ENCODE results near the gene CCDC88C.

The CCDC88C gene

GRCh38 chr14:91302391-91302790 is 115.2 kb downstream of the CCDC88C start:
- Histone ChIP-seq H3K4me1 (peaks cover 0 to 5% (median 0%) of the 10 kb centered on the region in 10 experiments; a peak in 3 of 20 replicates), H4K20me1 (peaks cover 0 to 43% (median 0%) of the 10 kb centered on the region in 11 experiments; a peak in 7 of 22 replicates), H3K4me3 (no peak overlapping the region), H3K27me3 (no peaks in the 10 kb centered on the region), H3K4me2 (no peak overlapping the region), H3K9me3 (replicated peaks in 1 of 11) (no peaks in the 10 kb centered on the region), H3K36me3 (peaks cover 84 to 98% (median 96%) of the 10 kb centered on the region in 11 experiments), H3K27ac (no peak overlapping the region), H3K9ac (no peak overlapping the region)
- no peak for TF ChIP-seq Cebpa-rat (IDR thresholded peaks at IDR 0.05)

DNA sequence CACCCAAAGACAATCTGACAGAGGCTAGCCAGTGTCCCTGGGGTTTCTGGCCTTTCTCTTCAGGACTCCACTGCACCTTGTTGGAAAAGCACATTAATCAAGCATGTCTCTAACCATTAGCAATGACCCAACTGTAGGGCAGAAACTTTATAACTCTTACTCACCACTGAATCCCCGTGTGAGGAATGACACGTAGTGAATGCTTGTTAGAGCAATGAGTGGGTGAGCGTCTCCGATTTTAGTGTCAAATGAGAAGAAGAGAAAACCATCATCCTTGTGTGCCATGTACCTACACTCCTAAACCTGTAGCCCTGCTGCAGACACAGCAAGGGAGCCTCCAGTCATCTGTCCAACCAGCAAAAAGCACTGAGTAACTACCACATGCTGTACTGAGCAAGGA is 116.7 kb downstream of the CCDC88C start:
- Histone ChIP-seq H3K36me3 (peaks cover 84 to 98% (median 96%) of the 10 kb centered on the region in 11 experiments), H3K27me3 (no peaks in the 10 kb centered on the region), H3K9ac (no peak overlapping the region), H3K9me3 (replicated peaks in 1 of 11) (no peaks in the 10 kb centered on the region), H3K27ac (no peak overlapping the region), H3K4me3 (no peak overlapping the region), H3K4me2 (no peak overlapping the region), H4K20me1 (peaks cover 0 to 33% (median 0%) of the 10 kb centered on the region in 11 experiments; a peak in 7 of 22 replicates), H3K4me1 (peaks cover 0 to 5% (median 0%) of the 10 kb centered on the region in 10 experiments; a peak in 3 of 20 replicates)
- TF ChIP-seq Cebpa-rat (IDR thresholded peaks at IDR 0.05) = no peak

GRCh38 chr14:91300283-91300895 is 117.2 kb downstream of the CCDC88C start:
- H3K9ac ChIP-seq = no peak overlapping the region
- H4K20me1 ChIP-seq = peaks cover 0 to 37% (median 0%) of the 10 kb centered on the region in 11 experiments; a peak in 7 of 22 replicates
- no peak for TF ChIP-seq Cebpa-rat (IDR thresholded peaks at IDR 0.05)
- H3K4me1 ChIP-seq = peaks cover 0 to 5% (median 0%) of the 10 kb centered on the region in 10 experiments; a peak in 3 of 20 replicates
- no peak overlapping the region for H3K4me2 ChIP-seq
- no peaks in the 10 kb centered on the region for H3K27me3 ChIP-seq
- no peaks in the 10 kb centered on the region for H3K9me3 ChIP-seq (replicated peaks in 1 of 11)
- H3K36me3 ChIP-seq = peaks cover 84 to 98% (median 96%) of the 10 kb centered on the region in 11 experiments
- H3K4me3 ChIP-seq = no peak overlapping the region
- no peak overlapping the region for H3K27ac ChIP-seq

- Histone ChIP-seq H3K27ac (no peak overlapping the region), H3K36me3 (peaks cover 88 to 98% (median 97%) of the 10 kb centered on the region in 11 experiments)
These were observed 118.2 kb downstream of the CCDC88C start for GRCh38 chr14:91299121-91300115.

GRCh38 chr14:91298576-91298975 is 119.0 kb downstream of the CCDC88C start:
- TF ChIP-seq Cebpa-rat (IDR thresholded peaks at IDR 0.05) = no peak
- Histone ChIP-seq H3K27me3 (no peaks in the 10 kb centered on the region), H3K9me3 (replicated peaks in 1 of 11) (no peaks in the 10 kb centered on the region), H3K4me3 (no peak overlapping the region), H4K20me1 (peaks cover 0 to 39% (median 2%) of the 10 kb centered on the region in 11 experiments; a peak in 7 of 22 replicates), H3K4me2 (no peak overlapping the region), H3K36me3 (peaks cover 88 to 98% (median 97%) of the 10 kb centered on the region in 11 experiments), H3K4me1 (peaks cover 0 to 5% (median 0%) of the 10 kb centered on the region in 10 experiments; a peak in 3 of 20 replicates), H3K27ac (no peak overlapping the region), H3K9ac (no peak overlapping the region)

More at GRCh38 chr14:91299121-91300115, 118.2 kb downstream of the CCDC88C start:
- Histone ChIP-seq H3K4me3 (no peak overlapping the region), H3K9ac (no peak overlapping the region), H4K20me1 (peaks cover 0 to 39% (median 0%) of the 10 kb centered on the region in 11 experiments; a peak in 7 of 22 replicates), H3K4me1 (peaks cover 0 to 5% (median 0%) of the 10 kb centered on the region in 10 experiments; a peak in 3 of 20 replicates), H3K4me2 (no peak overlapping the region), H3K27me3 (no peaks in the 10 kb centered on the region), H3K9me3 (replicated peaks in 1 of 11) (no peaks in the 10 kb centered on the region)
- no peak for TF ChIP-seq Cebpa-rat (IDR thresholded peaks at IDR 0.05)

DNA sequence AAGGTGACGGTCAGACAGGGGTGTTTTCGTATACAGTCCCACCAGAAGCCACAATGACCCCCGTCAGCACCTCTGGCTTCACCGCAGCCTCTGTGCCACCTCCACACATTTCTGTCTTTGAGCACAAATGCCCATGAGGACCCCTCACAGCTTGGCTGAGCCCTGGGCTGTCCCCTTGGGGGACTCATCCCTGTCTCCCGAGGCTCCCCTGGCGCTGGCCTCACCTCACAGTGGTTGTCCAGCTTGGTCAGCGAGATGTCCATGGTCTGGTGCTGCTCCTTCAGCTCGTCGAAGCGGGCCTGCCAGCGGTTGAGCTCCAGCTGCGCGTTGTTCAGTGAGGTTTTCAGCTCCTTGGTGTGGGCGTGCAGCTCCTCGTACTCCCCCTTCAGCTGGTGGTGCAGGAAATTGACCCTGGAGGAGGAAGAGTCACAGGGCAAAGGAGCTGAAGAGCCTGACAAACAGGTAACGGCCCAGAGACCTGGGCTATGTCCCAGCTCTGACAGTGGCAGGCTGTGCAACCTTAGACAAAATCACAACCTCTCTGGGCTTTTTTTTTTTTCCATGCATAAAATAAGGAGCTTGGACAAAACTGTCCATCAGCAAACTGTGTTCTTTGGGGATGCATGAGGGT is 120.4 kb downstream of the CCDC88C start:
- Histone ChIP-seq H3K27me3 (no peaks in the 10 kb centered on the region), H3K36me3 (peaks cover 88 to 100% (median 100%) of the 10 kb centered on the region in 11 experiments), H4K20me1 (peaks cover 0 to 49% (median 5%) of the 10 kb centered on the region in 11 experiments; a peak in 12 of 22 replicates), H3K9me3 (replicated peaks in 1 of 11) (no peaks in the 10 kb centered on the region), H3K4me1 (no peaks in the 10 kb centered on the region), H3K9ac (no peak overlapping the region), H3K4me3 (no peak overlapping the region), H3K27ac (no peak overlapping the region), H3K4me2 (no peak overlapping the region)
- no peak for TF ChIP-seq Cebpa-rat (IDR thresholded peaks at IDR 0.05)

DNA sequence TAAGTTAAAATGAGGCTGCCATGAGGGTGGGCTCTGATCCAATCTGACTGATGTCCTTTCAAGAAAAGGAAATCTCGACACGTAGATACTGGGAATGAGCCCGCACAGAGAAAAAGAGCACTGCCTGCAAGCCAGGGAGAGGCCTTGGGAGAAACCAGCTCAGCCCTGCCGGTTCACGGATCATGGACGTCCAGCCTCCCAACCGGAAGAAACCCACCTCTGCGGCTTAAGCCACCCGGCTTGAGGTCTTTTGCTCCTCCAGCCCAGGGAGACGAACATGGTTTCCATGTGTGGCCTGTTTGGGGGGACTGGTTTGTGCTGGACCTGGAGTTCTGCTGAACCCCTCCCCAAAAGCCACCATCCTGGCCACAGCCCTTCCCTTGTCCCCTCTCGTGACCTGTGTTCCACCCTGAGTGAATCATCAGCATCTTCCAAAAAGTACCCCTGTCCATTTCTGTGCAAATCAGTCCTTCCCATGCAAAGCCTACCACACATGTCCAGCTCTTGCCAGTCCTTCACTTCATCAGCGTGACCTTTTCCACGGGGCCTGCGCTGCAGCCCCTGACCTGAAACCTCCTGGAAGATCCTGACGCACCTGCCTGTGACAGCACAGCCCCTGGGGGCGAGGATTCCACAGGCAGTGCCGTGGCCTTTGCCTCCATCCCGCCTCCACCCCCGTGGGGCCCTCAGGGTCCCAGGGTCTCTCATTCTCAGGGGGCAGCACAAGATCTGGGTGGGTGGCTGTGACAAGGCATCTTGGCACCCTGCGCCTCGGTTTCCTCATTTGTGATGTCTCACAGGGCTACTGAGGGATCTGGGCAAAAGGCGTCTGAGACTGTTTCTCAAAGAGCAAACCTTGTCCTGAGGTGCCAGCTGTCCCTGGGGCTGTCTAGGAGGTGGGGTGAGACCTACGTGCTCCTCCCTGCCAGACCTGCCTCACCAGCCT is 121.5 kb downstream of the CCDC88C start:
- TF ChIP-seq Cebpa-rat (IDR thresholded peaks at IDR 0.05) = no peak
- peaks cover 88 to 100% (median 100%) of the 10 kb centered on the region in 11 experiments for H3K36me3 ChIP-seq

More for the DNA sequence above, 121.5 kb downstream of the CCDC88C start:
- Histone ChIP-seq H3K9me3 (replicated peaks in 1 of 11) (no peaks in the 10 kb centered on the region), H3K4me3 (no peak overlapping the region), H3K4me1 (no peaks in the 10 kb centered on the region), H3K9ac (no peak overlapping the region), H4K20me1 (peaks cover 0 to 47% (median 6%) of the 10 kb centered on the region in 11 experiments; a peak in 12 of 22 replicates), H3K4me2 (no peak overlapping the region), H3K27ac (no peak overlapping the region), H3K27me3 (no peaks in the 10 kb centered on the region)

Measured in BLaER1 treated with 17β-estradiol and CSF1 and Interleukin-3, amounts not matched to agents 10 nM and 100 nM (cell line).